H1 (cell line): ENCODE measurements around the gene PRR35. TPM values are rescaled to one million over a fixed set of nuclear protein-coding genes. Genes with fewer than 3 reads are reported as not detected.

Experiments used
- CTCF ChIA-PET: fragments of 300-600 bp; sonication (Branson Sonifier 250); formaldehyde crosslinking; loops from one replicate; lab custom pipeline; 2021; ENCODE audit not compliant: partially characterized antibody; lab: Charles Lee
- POLR2A ChIA-PET: fragments of 300-600 bp; sonication (Branson Sonifier 250); formaldehyde crosslinking; loops from one replicate; lab custom pipeline; 2021; ENCODE audit warnings: inconsistent platforms; ENCODE audit not compliant: partially characterized antibody; lab: Charles Lee
- DNase-seq, 2 experiments: peaks; one replicate each; pipeline versions ENCODE4 v3.0.0 to v3.0.0-alpha.2; 2010 to 2022; ENCODE audit warnings: low spot score in 2 of 2, low read depth in 1 of 2, mixed read lengths in 1 of 2
- FAIRE-seq: peaks from 2 replicates; lab custom pipeline; 2011; peaks lifted over from hg19 to GRCh38; lab: Jason Lieb, UNC
- H2AFZ ChIP-seq: 2 replicates; pipeline ENCODE4 v1.8.1; 2012; ENCODE audit warnings: low read length, inconsistent platforms
- H2AK5ac ChIP-seq: 2 replicates; pipeline ENCODE4 v1.6.1; 2013; ENCODE audit warnings: low read depth, low read length
- H2BK120ac ChIP-seq: replicated peaks from 2 replicates; pipeline ENCODE3; 2013; ENCODE audit warnings: low read depth, low read length, inconsistent platforms
- H2BK12ac ChIP-seq: 2 replicates; pipeline ENCODE4 v1.6.1; 2013; ENCODE audit warnings: low read depth, low read length
- H2BK15ac ChIP-seq: 2 replicates; pipeline ENCODE4 v1.6.1; 2013; ENCODE audit warnings: low read length
- H2BK20ac ChIP-seq: 2 replicates; pipeline ENCODE4 v1.6.1; 2013; ENCODE audit warnings: low read length
- H2BK5ac ChIP-seq: 2 replicates; pipeline ENCODE4 v1.6.1; 2013; ENCODE audit warnings: low read depth, low read length
- H3K14ac ChIP-seq: 2 replicates; pipeline ENCODE4 v1.6.1; 2013; ENCODE audit warnings: inconsistent platforms; ENCODE audit not compliant: insufficient read length
- H3K18ac ChIP-seq: 2 replicates; pipeline ENCODE4 v1.6.1; 2013; ENCODE audit warnings: low read length; ENCODE audit errors: extremely low read depth
- H3K23ac ChIP-seq: 2 replicates; pipeline ENCODE4 v1.6.1; 2013; ENCODE audit warnings: inconsistent platforms; ENCODE audit not compliant: insufficient read length
- H3K23me2 ChIP-seq: 2 replicates; pipeline ENCODE4 v1.6.1; 2013; ENCODE audit warnings: low read depth, low read length
- H3K27ac ChIP-seq: 2 replicates; pipeline ENCODE4 v1.6.1; 2011; ENCODE audit warnings: low read depth, low read length, inconsistent platforms
- H3K27me3 ChIP-seq, 4 experiments: replicated peaks in 1 of 4; 1 replicate in 1 of 4; 2 replicates in 3 of 4; pipeline versions ENCODE4 v1.6.1 to v1.8.1; 2011 to 2013; ENCODE audit warnings: low read length in 3 of 4, mild to moderate bottlenecking in 3 of 4, inconsistent platforms in 2 of 4, mixed read lengths in 2 of 4, moderate library complexity in 1 of 4; ENCODE audit not compliant: control insufficient read depth in 3 of 4, insufficient read depth in 3 of 4; ENCODE audit errors: extremely low read depth in 1 of 4
- H3K36me3 ChIP-seq, 4 experiments: 2 replicates each; pipeline versions ENCODE4 v1.6.1 to v1.8.1; 2011 to 2013; ENCODE audit warnings: mild to moderate bottlenecking in 4 of 4, low read length in 3 of 4, moderate library complexity in 2 of 4, control low read depth in 1 of 4, inconsistent platforms in 1 of 4; ENCODE audit not compliant: insufficient read depth in 4 of 4, control insufficient read depth in 2 of 4
- H3K4ac ChIP-seq: replicated peaks from 2 replicates; pipeline ENCODE3; 2013; ENCODE audit warnings: low read length, low read depth, mixed read lengths, inconsistent platforms; ENCODE audit not compliant: insufficient read length
- H3K4me1 ChIP-seq, 4 experiments: replicated peaks in 1 of 4; 1 replicate in 1 of 4; 2 replicates in 3 of 4; pipeline versions ENCODE4 v1.6.1 to v1.8.1; 2011 to 2013; ENCODE audit warnings: low read length in 3 of 4, inconsistent platforms in 2 of 4, mixed read lengths in 1 of 4; ENCODE audit not compliant: insufficient read depth in 4 of 4, control insufficient read depth in 3 of 4
- H3K4me2 ChIP-seq, 2 experiments: 2 replicates each; pipeline versions ENCODE4 v1.6.1 to v1.8.1; 2011 to 2013; ENCODE audit warnings: low read depth in 2 of 2, low read length in 2 of 2, control low read depth in 1 of 2, inconsistent platforms in 1 of 2, mild to moderate bottlenecking in 1 of 2; ENCODE audit not compliant: insufficient read depth in 1 of 2
- H3K4me3 ChIP-seq, 4 experiments: fragments of 200-600, 300-600 bp in 1 of 4; sonication (generic), shearing (Covaris generic), sonication (Bioruptor Twin) in 1 of 4; 2 replicates each; pipeline versions ENCODE4 v1.5.1 to v1.8.1; 2011 to 2016; ENCODE audit warnings: low read length in 4 of 4, low read depth in 3 of 4, control low read depth in 2 of 4, inconsistent platforms in 2 of 4, mild to moderate bottlenecking in 2 of 4, mixed read lengths in 1 of 4, moderate library complexity in 1 of 4; ENCODE audit not compliant: insufficient read depth in 2 of 4; ENCODE audit errors: extremely low read depth in 1 of 4
- H3K56ac ChIP-seq: replicated peaks from 2 replicates; pipeline ENCODE3; 2013; ENCODE audit warnings: low read depth, mild to moderate bottlenecking, mixed read lengths, low read length, inconsistent platforms; ENCODE audit not compliant: insufficient read length
- H3K79me1 ChIP-seq: 2 replicates; pipeline ENCODE4 v1.6.1; 2013; ENCODE audit warnings: low read depth, low read length, control low read depth
- H3K79me2 ChIP-seq, 2 experiments: 2 replicates each; pipeline versions ENCODE4 v1.6.1 to v1.8.1; 2012 to 2013; ENCODE audit warnings: low read length in 2 of 2, mild to moderate bottlenecking in 2 of 2, inconsistent platforms in 1 of 2; ENCODE audit not compliant: insufficient read depth in 2 of 2, control insufficient read depth in 1 of 2
- H3K9ac ChIP-seq, 4 experiments: replicated peaks in 1 of 4; 1 replicate in 1 of 4; 2 replicates in 3 of 4; pipeline versions ENCODE4 v1.6.1 to v1.8.1; 2011 to 2013; ENCODE audit warnings: low read depth in 3 of 4, low read length in 3 of 4, control low read depth in 2 of 4, mild to moderate bottlenecking in 2 of 4, moderate library complexity in 2 of 4, inconsistent platforms in 1 of 4; ENCODE audit errors: extremely low read depth in 1 of 4
- H3K9me3 ChIP-seq, 2 experiments: 2 replicates each; pipeline versions ENCODE4 v1.6.1 to v1.8.1; 2012 to 2013; ENCODE audit warnings: mild to moderate bottlenecking in 2 of 2, moderate library complexity in 2 of 2, control low read depth in 1 of 2, inconsistent platforms in 1 of 2, low read depth in 1 of 2, low read length in 1 of 2, mixed read lengths in 1 of 2; ENCODE audit not compliant: insufficient read depth in 2 of 2
- H4K20me1 ChIP-seq, 2 experiments: replicated peaks in 1 of 2; 2 replicates each; pipeline versions ENCODE3 to v1.8.1; 2011 to 2013; ENCODE audit warnings: inconsistent platforms in 2 of 2, low read length in 2 of 2, mild to moderate bottlenecking in 1 of 2; ENCODE audit not compliant: insufficient read depth in 2 of 2, control insufficient read depth in 1 of 2
- H4K5ac ChIP-seq: 2 replicates; pipeline ENCODE4 v1.6.1; 2013; ENCODE audit warnings: low read length, low read depth, mixed read lengths, inconsistent platforms; ENCODE audit not compliant: insufficient read length
- H4K8ac ChIP-seq: 2 replicates; pipeline ENCODE4 v1.8.0; 2013; ENCODE audit warnings: mild to moderate bottlenecking, moderate library complexity, low read length, inconsistent platforms; ENCODE audit not compliant: insufficient read depth; ENCODE audit errors: extremely low read depth
- H4K91ac ChIP-seq: replicated peaks from 2 replicates; pipeline ENCODE3; 2013; ENCODE audit warnings: low read length, mixed read lengths, inconsistent platforms; ENCODE audit not compliant: insufficient read length
- GABPA ChIP-seq: IDR thresholded peaks from 2 replicates; pipeline ENCODE4 v1.6.1; 2011; ENCODE audit warnings: mild to moderate bottlenecking, low read length, moderate library complexity, borderline replicate concordance; ENCODE audit not compliant: insufficient read depth
- RAD21 ChIP-seq, 2 experiments: IDR thresholded peaks in 1 of 2; conservative IDR thresholded peaks in 1 of 2; 2 replicates each; pipeline ENCODE4 v1.6.1; 2011; ENCODE audit warnings: low read depth in 2 of 2, low read length in 2 of 2, improper control_type of control experiment in 1 of 2, inconsistent platforms in 1 of 2, mild to moderate bottlenecking in 1 of 2, moderate library complexity in 1 of 2
- SIX5 ChIP-seq: IDR thresholded peaks from 2 replicates; pipeline ENCODE4 v1.6.1; 2011; ENCODE audit warnings: mild to moderate bottlenecking, low read depth, low read length
- WGBS, 2 experiments: shearing (Covaris generic) in 1 of 2; methylation state at CpG; one replicate each; pipeline versions ENCODE4 v1.1.6 to v1.1.7; 2013 to 2015; ENCODE audit warnings: low lambda C conversion rate in 2 of 2, mixed read lengths in 2 of 2, inconsistent platforms in 1 of 2, low coverage in 1 of 2, missing lambda C conversion rate in 1 of 2; ENCODE audit not compliant: insufficient replicate concordance in 2 of 2, insufficient coverage in 1 of 2, insufficient read length in 1 of 2; ENCODE audit errors: extremely low coverage in 1 of 2, missing lambda C conversion rate in 1 of 2; 5-methylcytosine and 5-hydroxymethylcytosine counted together
- polyA plus RNA-seq, 7 experiments: library from polyadenylated mRNA; depleted of rRNA in 3 of 7; stranded (reverse) in 5 of 7; unstranded in 2 of 7; fragments of >200 nt in 5 of 7; fragments of 200-250 nt in 2 of 7; gene quantifications; 1 replicate in 5 of 7; 2 replicates in 1 of 7; 4 replicates in 1 of 7; pipeline versions ENCODE4 v1.2.1 to v1.2.3, GENCODE V29; 2011 to 2013; ENCODE audit warnings: missing spikeins in 2 of 7, mixed read lengths in 2 of 7
- total RNA-seq: library from RNA; stranded (reverse); fragmentation: NEBNext Ultra II Directional; extraction: Animal tissue kit (Norgen Biotek cat#: 25700); gene quantifications from 2 replicates; pipeline ENCODE4 v1.2.1, GENCODE V29; 2021
- TF ChIP-seq, protein P1 (sequence below), 3 experiments: IDR thresholded peaks; 1 replicate in 2 of 3; 2 replicates in 1 of 3; pipeline versions ENCODE4 v1.5.1 to v1.6.1; 2011; ENCODE audit warnings: low read length in 3 of 3, mild to moderate bottlenecking in 3 of 3, inconsistent platforms in 2 of 3, low read depth in 1 of 3, moderate library complexity in 1 of 3; ENCODE audit not compliant: insufficient read depth in 1 of 3; ENCODE audit errors: control extremely low read depth in 1 of 3

PRR35 gene
- total and polyA plus RNA-seq, 2 of the 8 experiments (the other 6 are each of a cell fraction or from before 2014, with no cell fraction given) = 0.38 to 0.50 TPM

DNA sequence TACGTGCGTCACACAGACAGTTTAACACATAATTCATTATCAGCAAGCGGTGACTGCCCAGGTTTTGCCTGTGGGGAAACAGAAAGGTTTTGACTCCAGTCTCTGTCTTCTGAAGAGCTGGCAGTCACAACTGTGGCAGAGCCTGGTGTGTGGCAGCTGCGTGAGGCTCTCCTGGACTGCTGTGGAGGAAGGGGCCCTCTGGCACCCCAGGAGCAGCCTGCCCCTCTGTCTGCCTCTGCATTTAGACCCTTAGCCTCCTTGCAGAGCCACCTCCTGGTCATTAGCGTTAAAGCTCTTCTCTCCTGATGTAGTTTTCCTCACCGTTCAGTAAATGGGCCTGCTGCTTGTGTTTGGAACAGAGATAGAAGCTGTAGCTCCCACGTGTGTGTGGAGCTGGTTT is 40.6 kb downstream of the PRR35 start:
- H3K23ac ChIP-seq = no peak overlapping the region
- H4K20me1 ChIP-seq = peaks cover 6 to 12% of the 10 kb centered on the region in 2 experiments
- no peak overlapping the region for H3K4me3 ChIP-seq
- 73% methylated on average over 7 of the region's 7 CpGs; no CpG with 5 or more reads in 1 of the 2 experiments for WGBS, 2 experiments
- no peak overlapping the region for H2BK20ac ChIP-seq
- H3K27me3 ChIP-seq = no peaks in the 10 kb centered on the region; a peak in 2 of 7 replicates
- H4K8ac ChIP-seq = no peak overlapping the region
- H3K36me3 ChIP-seq = peaks cover 0 to 3% (median under 1%) of the 10 kb centered on the region in 4 experiments; a peak in 2 of 8 replicates
- H3K79me2 ChIP-seq = peaks cover 2 to 3% of the 10 kb centered on the region in 2 experiments; a peak in 2 of 4 replicates
- no peak overlapping the region for H3K14ac ChIP-seq
- H3K4ac ChIP-seq = no peak overlapping the region
- H3K79me1 ChIP-seq = peaks cover 13% of the 10 kb centered on the region; the same call in 1 of the 2 replicates
- no peak overlapping the region for H2BK12ac ChIP-seq
- H3K18ac ChIP-seq = no peak overlapping the region
- FAIRE-seq (peak; percentile 24), DNase-seq (no peak)
- CTCF ChIA-PET = interaction anchor here (0.6 to 3.8 kb wide), 25 partner anchors 8 to 528 kb away, joined by 3 to 35 read pairs (median 4); partner anchors contain the start of genes METTL26, RHBDL1 and WFIKKN1
- no peak overlapping the region for H4K91ac ChIP-seq
- H3K23me2 ChIP-seq = no peaks in the 10 kb centered on the region
- H2BK120ac ChIP-seq = no peak overlapping the region
- no peak overlapping the region for H4K5ac ChIP-seq
- H3K9me3 ChIP-seq = peaks cover 7 to 13% of the 10 kb centered on the region in 2 experiments; a peak in 3 of 4 replicates
- H3K9ac ChIP-seq = no peak overlapping the region
- no peak overlapping the region for H2BK5ac ChIP-seq
- H2AK5ac ChIP-seq = no peak overlapping the region
- H3K4me1 ChIP-seq = peaks cover 0 to 2% (median 0%) of the 10 kb centered on the region in 4 experiments; a peak in 1 of 7 replicates
- no peak overlapping the region for H3K56ac ChIP-seq
- H2AFZ ChIP-seq = no peak overlapping the region
- POLR2A ChIA-PET = interaction anchor here (1.2 to 2.0 kb wide), 4 partner anchors 9 to 30 kb away, joined by 3 to 5 read pairs (median 4); partner anchors contain the start of genes RAB40C and WFIKKN1
- no peak overlapping the region for H2BK15ac ChIP-seq
- no peak overlapping the region for H3K27ac ChIP-seq
- no peak overlapping the region for H3K4me2 ChIP-seq
- TF ChIP-seq RAD21 (IDR thresholded peaks at IDR 0.05 in 1 of 2, conservative IDR thresholded peaks at IDR 0.05 in 1 of 2; ENCODE audit: low read depth in 2 of 2, low read length in 2 of 2) = peak; percentile 25 to 48; a peak in 3 of 4 replicates
- TF ChIP-seq GABPA = peak; percentile 63; the same call in 1 of the 2 replicates
- no peak for TF ChIP-seq SIX5
- TF ChIP-seq, protein P1, sequence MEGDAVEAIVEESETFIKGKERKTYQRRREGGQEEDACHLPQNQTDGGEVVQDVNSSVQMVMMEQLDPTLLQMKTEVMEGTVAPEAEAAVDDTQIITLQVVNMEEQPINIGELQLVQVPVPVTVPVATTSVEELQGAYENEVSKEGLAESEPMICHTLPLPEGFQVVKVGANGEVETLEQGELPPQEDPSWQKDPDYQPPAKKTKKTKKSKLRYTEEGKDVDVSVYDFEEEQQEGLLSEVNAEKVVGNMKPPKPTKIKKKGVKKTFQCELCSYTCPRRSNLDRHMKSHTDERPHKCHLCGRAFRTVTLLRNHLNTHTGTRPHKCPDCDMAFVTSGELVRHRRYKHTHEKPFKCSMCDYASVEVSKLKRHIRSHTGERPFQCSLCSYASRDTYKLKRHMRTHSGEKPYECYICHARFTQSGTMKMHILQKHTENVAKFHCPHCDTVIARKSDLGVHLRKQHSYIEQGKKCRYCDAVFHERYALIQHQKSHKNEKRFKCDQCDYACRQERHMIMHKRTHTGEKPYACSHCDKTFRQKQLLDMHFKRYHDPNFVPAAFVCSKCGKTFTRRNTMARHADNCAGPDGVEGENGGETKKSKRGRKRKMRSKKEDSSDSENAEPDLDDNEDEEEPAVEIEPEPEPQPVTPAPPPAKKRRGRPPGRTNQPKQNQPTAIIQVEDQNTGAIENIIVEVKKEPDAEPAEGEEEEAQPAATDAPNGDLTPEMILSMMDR (IDR thresholded peaks at IDR 0.05; ENCODE audit: control extremely low read depth in 1 of 3, insufficient read depth in 1 of 3, low read depth in 1 of 3, low read length in 3 of 3) = peak; percentile 20 to 67 (median 54)
